Right lobe of liver (tissue), 6 donors: ENCODE data around the gene MGRN1. TPM values are rescaled to one million over a fixed set of nuclear protein-coding genes. Genes with fewer than 3 reads are reported as not detected.
A peak's percentile ranks its signal among the peaks of the same experiment; 100 is the strongest.

Source experiments
- ATAC-seq, 4 donors: fragments of 200-7000 bp; cut with Tn5 transposase; one replicate each; pipeline ENCODE4 v1.9.1; 2020; ENCODE audit warnings: mild to moderate bottlenecking in 4 of 4, moderate library complexity in 4 of 4
- DNase-seq, 3 donors: peaks; one replicate each; pipeline ENCODE4 v3.0.0-alpha.2; 2020
- H3K27ac ChIP-seq, 3 donors: fragments of 200-600 bp; one replicate each; pipeline ENCODE4 v1.8.0; 2022
- H3K27me3 ChIP-seq, 2 donors: fragments of 200-600 bp; one replicate each; pipeline ENCODE4 v1.8.0; 2022
- H3K36me3 ChIP-seq, 4 donors: fragments of 200-600 bp; sonication (generic) in 1 of 4; one replicate each; pipeline versions ENCODE4 v1.5.1 to v1.8.0; 2017 to 2022; ENCODE audit warnings: control low read depth in 1 of 4
- H3K4me1 ChIP-seq, 4 donors: fragments of 200-600 bp; sonication (generic) in 1 of 4; one replicate each; pipeline versions ENCODE4 v1.5.1 to v1.8.0; 2017 to 2022; ENCODE audit warnings: control low read depth in 1 of 4
- H3K4me3 ChIP-seq, 3 donors: fragments of 200-600 bp; one replicate each; pipeline ENCODE4 v1.8.0; 2022
- H3K9me3 ChIP-seq, 4 donors: fragments of 200-600 bp; sonication (generic) in 1 of 4; one replicate each; pipeline versions ENCODE4 v1.5.1 to v1.8.0; 2017 to 2022; ENCODE audit warnings: control low read depth in 1 of 4
- CTCF ChIP-seq, 4 donors: fragments of 200-600 bp in 3 of 4; fragments of 450-650 bp in 1 of 4; IDR thresholded peaks; one replicate each; pipeline versions ENCODE4 v1.5.1 to v1.8.0; 2016 to 2022; ENCODE audit warnings: antibody characterized with exemption in 4 of 4, mild to moderate bottlenecking in 2 of 4
- POLR2A ChIP-seq: fragments of 450-650 bp; IDR thresholded peaks from one replicate; pipeline ENCODE4 v1.6.1; 2017; ENCODE audit warnings: antibody characterized with exemption, mild to moderate bottlenecking
- WGBS: methylation state at CpG from one replicate; pipeline ENCODE4 v1.1.6; 2018; ENCODE audit warnings: low coverage, low lambda C conversion rate; ENCODE audit not compliant: insufficient coverage; ENCODE audit errors: missing lambda C conversion rate; 5-methylcytosine and 5-hydroxymethylcytosine counted together
- intact Hi-C, 2 donors: fragments of 100-400 bp; cut with DNase I; formaldehyde crosslinking; loops; one replicate each; pipeline versions ENCODE4 v1.11.2 to v1.14.1; 2022
- total RNA-seq, 6 experiments: library from RNA; depleted of rRNA in 2 of 6; stranded (reverse); fragments of >200 nt in 2 of 6; fragmentation: NEBNext Ultra II Directional in 3 of 6; extraction: Animal tissue kit (Norgen Biotek cat#: 25700) in 3 of 6; gene quantifications; one replicate each; pipeline versions ENCODE4 v1.1.0 to v1.2.4, GENCODE V29; 2016 to 2023
- donor health status: DM: no; HTN: yes; CAD: no.
- donor health status: DM: no; HTN: no; CAD: no.
- donor health status: DM: no; HTN: no; CAD: no.
- donor health status: DM: no; HTN: yes; CAD: no.
- donor health status: DM: no; HTN: yes; CAD: no.

MGRN1 gene
- total RNA-seq, 6 experiments from 2014 or later = 42.5 to 67.3 (median 49.5) TPM

DNA sequence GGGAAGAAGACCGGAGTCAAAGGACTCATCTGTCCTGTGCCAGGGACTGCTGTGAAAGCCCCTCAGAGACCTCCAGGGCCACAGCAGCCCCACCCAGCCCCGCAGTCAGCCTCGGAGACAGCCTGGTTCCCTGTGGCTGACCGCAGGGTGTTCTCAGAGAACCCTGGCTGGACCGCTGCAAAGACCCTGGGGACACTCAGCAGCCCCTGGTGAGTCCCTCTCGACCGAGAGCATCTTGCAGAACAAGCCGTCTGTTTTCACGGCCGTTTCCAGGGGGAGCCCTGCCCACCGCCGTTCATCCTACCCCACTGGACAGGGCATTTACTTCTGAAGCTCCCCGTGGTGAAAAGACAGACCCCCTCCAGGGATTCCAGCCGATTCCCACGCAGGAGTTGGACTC, 20.2 kb upstream of the MGRN1 start:
- Histone ChIP-seq H3K4me1 (no peaks in the 10 kb centered on the region), H3K4me3 (no peak overlapping the region), H3K36me3 (peaks cover 0 to 6% (median 4%) of the 10 kb centered on the region in 4 donors), H3K9me3 (no peaks in the 10 kb centered on the region), H3K27ac (no peak overlapping the region), H3K27me3 (no peaks in the 10 kb centered on the region)
- DNase-seq (no peak), ATAC-seq (no peak)
- TF ChIP-seq CTCF (IDR thresholded peaks at IDR 0.05) (no peak), POLR2A (no peak)
- intact Hi-C loops = no loop called here
- WGBS = no CpG with 5 or more reads among the region's 15 CpGs

GRCh38 chr16:4606354-4606753, 18.3 kb upstream of the MGRN1 start:
- H3K27ac ChIP-seq = no peak overlapping the region
- intact Hi-C loops = no loop called here
- TF ChIP-seq POLR2A (no peak), CTCF (IDR thresholded peaks at IDR 0.05) (no peak)
- H3K4me1 ChIP-seq = no peaks in the 10 kb centered on the region
- no peaks in the 10 kb centered on the region for H3K9me3 ChIP-seq
- no peaks in the 10 kb centered on the region for H3K27me3 ChIP-seq
- WGBS = 17% methylated on average over 7 of the region's 9 CpGs
- H3K4me3 ChIP-seq = no peak overlapping the region
- ATAC-seq (no peak), DNase-seq (no peak)
- H3K36me3 ChIP-seq = peaks cover 0 to 6% (median 4%) of the 10 kb centered on the region in 4 donors

GRCh38 chr16:4607841-4608703, 16.6 kb upstream of the MGRN1 start:
- intact Hi-C loops = no loop called here
- H3K27ac ChIP-seq = no peak overlapping the region
- H3K27me3 ChIP-seq = no peaks in the 10 kb centered on the region
- H3K4me3 ChIP-seq = no peak overlapping the region
- WGBS = 60% methylated on average over 1 of the region's 22 CpGs
- DNase-seq (peak in 1 of 3 donors; percentile 85), ATAC-seq (peak in 1 of 4 donors; percentile 77)
- TF ChIP-seq POLR2A (no peak), CTCF (IDR thresholded peaks at IDR 0.05) (no peak)
- peaks cover 0 to 6% (median 4%) of the 10 kb centered on the region in 4 donors for H3K36me3 ChIP-seq
- peaks cover 0 to 14% (median 3%) of the 10 kb centered on the region in 4 donors for H3K4me1 ChIP-seq
- H3K9me3 ChIP-seq = no peaks in the 10 kb centered on the region

DNA sequence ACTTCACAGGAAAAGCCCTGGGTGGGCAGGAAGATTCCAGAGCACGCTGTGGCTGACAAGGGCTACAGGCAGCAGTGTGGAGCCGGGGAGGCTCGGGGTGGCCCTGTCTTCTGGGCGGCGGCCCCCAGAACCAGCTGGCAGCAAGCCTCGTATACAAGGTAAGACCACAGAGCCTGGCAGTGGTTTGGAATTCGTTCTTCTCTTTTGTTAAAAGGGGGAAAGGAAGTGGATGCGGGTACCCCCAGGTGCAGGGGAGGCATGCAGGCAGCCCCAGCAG, 16.0 kb upstream of the MGRN1 start:
- no peaks in the 10 kb centered on the region for H3K9me3 ChIP-seq
- H3K36me3 ChIP-seq = peaks cover 0 to 6% (median 4%) of the 10 kb centered on the region in 4 donors
- TF ChIP-seq POLR2A (no peak), CTCF (IDR thresholded peaks at IDR 0.05) (no peak)
- intact Hi-C loops = no loop called here
- no peak overlapping the region for H3K4me3 ChIP-seq
- peaks cover 0 to 19% (median 6%) of the 10 kb centered on the region in 4 donors for H3K4me1 ChIP-seq
- no peak for ATAC-seq
- H3K27me3 ChIP-seq = no peaks in the 10 kb centered on the region
- H3K27ac ChIP-seq = no peak overlapping the region
- 58% methylated on average over 2 of the region's 8 CpGs for whole genome bisulfite sequencing
- DNase-seq = no peak
